ENCODE results near the gene VSX1.

Gene VSX1

GRCh38 chr20:25065625-25066338, 16.2 kb downstream of the VSX1 start:
- peak; percentile 60 for FAIRE-seq

DNA sequence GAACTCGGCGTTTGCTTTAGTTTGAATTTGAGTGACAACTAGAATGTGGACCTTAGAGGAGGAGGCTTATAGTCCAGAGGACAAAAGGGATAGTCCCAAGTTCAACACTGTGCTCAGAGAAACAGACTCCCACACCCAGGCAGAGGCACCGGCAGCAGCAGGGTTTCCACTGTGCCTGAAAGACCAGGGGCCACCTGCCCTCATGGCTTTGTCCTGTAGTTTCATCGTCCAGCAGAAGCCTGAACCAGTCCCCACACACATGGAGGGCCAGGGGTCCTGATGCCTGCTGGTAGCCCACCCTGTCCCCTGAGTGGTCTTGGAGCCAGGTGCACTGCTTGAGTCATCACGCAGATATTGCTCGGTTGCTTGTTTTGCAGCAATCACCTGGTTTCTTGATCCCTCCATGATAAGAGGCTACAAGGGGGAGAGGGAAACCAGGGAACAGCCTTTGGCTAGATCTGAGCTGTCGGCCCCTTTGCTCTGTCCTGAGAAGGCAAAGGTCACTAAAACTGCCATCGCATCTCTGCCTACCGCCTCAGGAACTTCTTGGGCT, 16.8 kb downstream of the VSX1 start:
- FAIRE-seq: no peak

- FAIRE-seq: no peak
Observed at GRCh38 chr20:25064561-25065071, 17.3 kb downstream of the VSX1 start.

DNA sequence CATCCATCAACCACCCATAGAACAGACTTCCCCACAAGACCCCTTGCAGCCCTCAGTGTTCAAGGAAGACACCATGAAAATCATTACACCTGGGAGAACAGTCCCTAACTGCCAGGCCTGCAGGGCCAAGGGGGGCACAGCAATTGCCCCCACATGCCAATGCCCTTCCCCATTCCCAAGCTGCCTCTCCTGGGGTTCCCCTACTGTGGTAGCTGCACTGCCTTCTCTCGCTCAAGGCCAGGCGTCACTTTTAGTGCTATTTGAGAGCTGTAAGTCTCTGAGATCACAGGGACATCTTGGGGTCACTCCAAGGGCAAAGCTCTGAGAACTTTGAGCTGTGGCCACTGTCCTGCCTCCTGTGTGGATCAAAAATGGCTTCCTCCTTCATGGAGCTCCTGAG, 18.0 kb downstream of the VSX1 start:
- FAIRE-seq: no peak

GRCh38 chr20:25063546-25063945, 18.4 kb downstream of the VSX1 start:
- no peak for FAIRE-seq

GRCh38 chr20:25062841-25063240, 19.1 kb downstream of the VSX1 start:
- no peak for FAIRE-seq

DNA sequence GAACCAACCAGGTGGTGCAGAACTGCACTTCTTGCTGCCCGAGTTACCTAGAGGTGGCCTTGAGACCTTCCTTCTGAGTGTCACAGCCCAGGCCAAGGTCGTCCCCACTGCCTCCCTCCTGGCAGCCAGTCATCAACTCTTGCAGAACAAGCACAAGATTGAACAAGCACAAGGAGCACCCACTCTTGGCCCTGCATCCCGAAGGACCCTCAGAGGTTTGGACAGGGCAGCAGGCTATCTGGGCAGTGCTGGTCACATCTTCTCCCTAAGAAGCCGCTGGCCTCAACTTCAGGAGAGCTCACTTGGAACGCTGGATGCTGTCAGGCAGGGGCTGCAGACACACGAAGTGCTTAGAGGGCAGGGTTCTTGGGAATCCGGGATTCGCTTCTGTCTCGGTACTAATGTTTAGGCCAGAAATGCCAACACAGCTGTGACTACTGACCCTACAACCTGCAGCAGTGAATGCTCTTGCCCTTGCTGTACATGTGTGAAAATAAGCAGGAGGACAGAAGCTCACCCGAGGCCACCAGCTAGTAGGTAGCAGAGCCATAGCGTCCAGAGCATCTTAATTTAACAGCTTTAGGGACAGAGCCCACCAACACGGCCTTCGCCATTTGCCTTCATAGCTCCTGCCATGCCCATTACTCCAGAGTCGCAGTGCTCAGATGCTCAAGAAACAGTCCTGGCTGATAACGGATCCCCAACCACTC, 20.0 kb downstream of the VSX1 start:
- no peak for FAIRE-seq

DNA sequence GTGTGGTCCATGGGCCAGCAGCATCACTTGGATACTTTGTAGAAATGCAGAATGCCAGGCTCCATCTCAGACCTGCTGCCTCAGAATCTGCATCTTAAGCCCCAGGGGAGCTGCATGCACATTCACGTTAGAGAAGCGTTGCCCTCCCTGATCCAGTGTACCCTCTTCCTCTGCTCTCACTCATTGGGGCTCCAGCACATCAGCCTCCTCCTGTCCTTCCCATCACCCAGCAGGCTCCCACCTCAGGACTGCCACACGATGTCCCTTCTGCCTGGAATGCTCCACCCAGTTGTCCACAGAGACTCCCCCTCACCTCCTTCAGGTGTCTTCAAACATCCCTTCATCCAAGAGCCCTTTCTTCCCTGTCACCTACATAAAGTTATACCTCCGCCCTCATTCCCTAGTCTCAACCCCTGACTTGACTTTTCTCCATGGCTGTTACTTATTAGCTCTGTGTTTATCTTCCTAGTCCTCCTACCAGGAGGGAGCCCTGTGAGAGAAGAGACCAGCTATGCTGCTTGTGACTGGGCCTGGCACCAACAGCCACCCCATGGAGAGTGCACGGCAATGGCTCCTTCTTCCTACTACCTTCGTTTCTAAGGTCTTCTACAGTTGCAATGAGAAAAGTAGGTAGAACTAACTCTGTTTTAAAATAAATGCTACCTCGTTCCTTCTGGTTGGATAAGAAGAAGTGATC, 20.7 kb downstream of the VSX1 start:
- no peak for FAIRE-seq

- no peak for FAIRE-seq
Observed at GRCh38 chr20:25059866-25060465, 22.0 kb downstream of the VSX1 start.

- no peak for FAIRE-seq
Observed at GRCh38 chr20:25058847-25059810, 22.8 kb downstream of the VSX1 start.

DNA sequence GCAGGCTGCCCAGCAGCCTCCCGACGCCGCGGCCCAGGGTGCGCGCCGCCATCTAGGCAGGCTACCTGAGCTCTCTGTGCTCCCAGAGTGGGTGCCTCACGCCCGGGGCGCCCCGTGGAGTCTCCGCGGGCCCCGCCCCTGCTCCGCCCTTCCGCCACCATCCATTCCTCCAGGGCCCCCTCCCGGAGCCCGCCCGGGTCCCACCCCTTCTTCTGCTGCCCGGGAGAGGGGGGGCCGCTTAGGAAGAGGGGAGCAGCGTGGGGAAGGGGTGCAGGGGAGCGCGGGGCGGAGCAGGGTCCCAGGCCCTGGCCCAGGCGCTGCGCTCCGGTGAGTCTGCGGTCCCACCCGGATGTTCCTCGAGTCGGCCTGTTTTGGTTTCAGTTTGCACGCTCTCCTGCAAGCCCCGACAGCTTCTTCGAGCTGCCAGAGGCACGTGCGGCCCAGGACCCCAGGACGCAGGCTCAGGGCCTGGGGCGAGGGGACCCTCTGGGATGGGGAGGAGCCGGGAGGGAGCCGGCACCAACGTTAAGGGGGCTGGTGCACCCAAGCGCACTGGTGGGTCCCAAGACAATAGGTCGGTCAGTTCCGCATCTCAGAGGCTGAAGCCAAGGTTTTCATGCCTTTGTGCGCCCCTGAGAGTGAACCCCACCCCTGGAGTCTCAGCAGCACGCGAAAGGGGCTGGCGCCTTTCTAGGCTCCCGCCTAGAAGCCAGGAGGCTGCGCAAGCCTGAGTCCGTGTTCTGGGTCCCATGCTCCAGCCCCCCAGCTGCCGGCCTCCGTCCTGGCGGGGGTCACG, 23.7 kb downstream of the VSX1 start, which contains the start of gene ACSS1:
Gene ACSS1 (minus strand): TSS at position 89 of the 796 bp plus-strand sequence. CDS start 37 bp downstream, at position 52.
- no peak for FAIRE-seq

DNA sequence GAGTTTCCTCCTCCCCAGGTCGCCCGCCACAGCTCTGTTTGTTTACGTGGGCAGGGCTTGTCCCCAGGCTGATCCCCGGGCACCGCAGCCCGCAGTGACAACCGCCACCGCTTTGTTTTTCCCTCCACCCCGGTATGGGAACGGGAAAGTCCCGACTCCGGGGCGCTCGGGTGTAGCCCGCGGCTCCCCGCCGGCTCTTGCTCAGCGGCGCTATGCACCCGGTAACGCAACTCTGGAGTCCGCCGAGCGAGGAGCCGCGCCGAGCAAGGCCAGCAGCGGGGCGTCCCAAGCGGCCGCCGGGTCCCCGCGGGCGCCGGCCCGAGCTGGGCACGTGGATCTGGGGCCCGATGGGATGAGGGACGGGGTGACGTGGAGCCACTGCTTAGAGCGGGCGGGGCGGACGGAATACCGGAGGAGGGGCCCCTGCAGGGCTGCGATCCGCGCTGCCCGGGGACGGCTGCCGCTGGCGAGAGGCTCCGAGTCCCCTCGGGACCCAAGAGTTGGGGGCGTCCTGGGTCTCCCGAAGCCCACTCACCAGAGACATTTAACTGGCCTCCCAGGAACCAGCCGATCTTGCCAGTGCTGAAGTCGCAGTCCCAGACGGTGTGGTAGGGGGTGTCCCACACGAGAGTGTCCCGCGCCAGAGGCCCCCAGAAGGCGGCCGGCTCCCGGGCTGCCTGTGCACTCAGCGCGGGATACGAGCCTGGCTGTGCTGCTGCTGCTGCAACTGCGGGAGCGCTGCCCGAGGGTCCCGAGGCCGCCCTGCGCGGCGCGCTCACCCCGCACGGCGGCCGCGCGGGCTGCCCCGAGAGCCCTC, 24.5 kb downstream of the VSX1 start:
- FAIRE-seq: no peak

DNA sequence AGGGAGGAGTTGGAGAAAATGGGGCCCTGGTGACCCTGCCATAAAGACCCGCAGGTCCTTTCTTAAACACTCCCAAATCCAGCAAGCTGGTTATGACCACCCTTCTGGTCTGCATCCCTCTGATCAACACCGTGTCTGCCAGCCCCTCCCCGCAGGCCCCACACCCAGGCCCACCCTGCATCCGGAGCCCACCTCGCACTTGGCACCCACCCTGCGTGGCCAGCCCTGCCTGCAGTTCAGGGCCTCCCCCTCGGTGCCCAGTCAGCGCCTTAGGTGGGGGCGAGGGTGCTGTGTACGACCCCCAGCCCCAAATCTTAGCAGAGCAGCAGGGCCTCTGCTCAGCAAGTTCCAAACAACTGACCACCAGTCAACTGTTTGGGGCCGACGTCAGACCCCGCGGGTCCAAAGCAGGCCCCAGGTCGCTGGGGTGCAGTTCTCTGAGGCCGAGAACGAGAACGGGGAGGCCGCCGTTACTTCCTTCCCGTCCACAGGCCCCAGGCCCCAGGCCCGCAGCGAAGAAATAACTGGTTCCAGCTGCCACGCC, 25.2 kb downstream of the VSX1 start:
- FAIRE-seq: no peak

GRCh38 chr20:25055711-25056495, 26.0 kb downstream of the VSX1 start:
- no peak for FAIRE-seq

GRCh38 chr20:25054995-25055629, 26.8 kb downstream of the VSX1 start:
- FAIRE-seq: peak; percentile 3

DNA sequence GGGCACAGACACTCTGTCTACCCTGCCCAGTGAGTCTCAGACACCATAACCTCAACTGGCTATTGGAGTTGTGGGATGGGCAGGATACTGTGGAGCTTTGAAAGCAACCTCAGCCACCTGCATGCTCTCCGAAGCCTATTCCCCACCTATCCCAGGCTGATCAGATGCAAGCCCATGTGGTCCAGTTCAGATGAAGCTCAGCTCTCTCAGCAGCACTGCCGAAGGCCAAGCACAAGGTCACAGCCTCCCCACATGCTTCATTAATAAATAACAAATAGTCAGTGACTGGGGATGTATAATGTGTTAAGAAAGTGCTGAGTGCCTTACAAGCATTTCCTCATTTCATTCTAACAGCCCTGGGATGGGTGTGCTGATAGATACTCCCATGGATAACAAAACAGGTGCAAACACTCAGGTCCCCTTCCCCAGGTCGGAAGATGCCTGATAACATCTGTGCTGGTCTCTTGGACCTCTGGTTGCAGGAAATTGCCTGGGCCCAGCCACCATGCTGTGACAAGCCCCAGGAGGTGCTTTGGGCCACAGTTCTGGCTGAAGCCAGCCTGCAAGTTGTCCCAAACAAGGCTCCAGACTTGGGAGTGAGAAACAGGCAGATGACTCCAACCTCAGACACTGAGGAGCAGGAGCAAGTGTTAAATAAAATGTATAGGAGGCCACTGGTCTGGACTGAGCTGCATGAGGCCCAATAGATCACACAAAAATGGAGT, 27.7 kb downstream of the VSX1 start:
- no peak for FAIRE-seq

DNA sequence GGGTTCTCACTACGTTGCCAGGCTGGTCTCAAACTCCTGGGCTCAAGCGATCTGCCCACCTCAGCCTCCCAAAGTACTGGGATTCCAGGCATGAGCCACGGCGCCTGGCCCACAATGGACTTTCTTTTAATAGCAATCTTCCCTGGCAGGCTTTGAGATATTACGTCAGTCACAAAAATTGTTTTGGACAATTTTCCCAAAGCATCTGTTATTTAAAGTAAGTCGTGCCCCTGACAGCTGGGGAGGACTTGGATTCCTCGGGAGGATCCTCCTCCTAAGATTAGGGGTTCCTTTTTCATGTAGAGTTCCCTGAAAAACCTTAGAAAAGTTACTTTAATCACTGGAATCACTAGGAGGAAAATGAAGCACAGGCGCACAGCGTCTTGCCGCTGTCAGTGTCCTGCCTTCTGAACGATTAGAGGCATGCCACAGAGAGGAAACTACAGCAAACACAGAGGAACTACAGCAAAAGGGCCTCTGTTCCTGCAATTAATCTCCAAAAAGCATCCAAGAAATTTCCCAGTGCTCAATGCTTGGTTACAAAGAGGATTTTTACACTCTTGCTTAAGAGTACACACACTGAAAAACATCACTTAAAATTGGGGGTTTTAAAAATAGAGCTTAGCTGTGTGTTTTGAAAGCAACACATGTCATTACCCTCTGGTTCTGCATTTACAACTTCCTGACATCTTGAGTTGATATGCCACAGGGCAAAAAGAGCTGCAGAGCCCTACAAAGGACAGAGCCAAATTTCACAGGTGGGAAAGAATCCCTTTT, 28.5 kb downstream of the VSX1 start:
- FAIRE-seq: no peak
